GM18858 (cell line): ENCODE results near the gene FARP2.
"Not testable (repeated sequence)": the region's sequence is repeated elsewhere in the genome, so short reads cannot be mapped to it uniquely, and the experiment has no call there.

Source experiments
- ATAC-seq: cut with Tn5 transposase; IDR thresholded peaks from one replicate; pipeline ENCODE4 v1.9.1; 2021; ENCODE audit not compliant: unreplicated experiment

Gene FARP2

DNA sequence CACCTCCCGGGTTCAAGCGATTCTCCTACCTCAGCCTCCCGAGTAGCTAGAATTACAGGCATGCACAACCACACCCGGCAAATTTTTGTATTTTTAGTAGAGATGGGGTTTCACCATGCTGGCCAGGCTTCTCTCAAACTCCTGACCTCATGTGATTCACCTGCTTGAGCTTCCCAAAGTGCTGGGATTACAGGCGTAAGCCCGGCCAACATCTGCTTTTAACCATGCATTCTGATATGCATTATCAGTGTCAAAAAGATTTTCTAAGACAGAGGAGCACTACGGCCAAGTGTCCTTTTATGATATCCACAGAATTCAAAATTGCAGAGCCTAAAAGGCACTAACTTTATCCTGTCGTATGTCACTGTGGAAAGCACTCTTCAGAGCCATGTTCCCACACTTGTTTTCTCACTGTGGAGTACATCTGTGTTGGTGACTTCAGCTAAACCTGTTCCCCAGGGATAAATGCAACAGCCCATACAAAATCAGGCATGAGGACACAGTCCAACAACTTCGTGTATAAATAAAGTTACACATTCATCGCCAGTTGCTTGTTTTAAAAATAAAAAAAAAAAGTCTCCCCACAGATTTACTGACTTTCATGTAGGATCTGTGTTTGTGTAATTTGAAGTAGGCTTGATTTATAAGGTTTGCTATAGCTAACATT lies 95.9 kb downstream of the FARP2 start:
- no peak for ATAC-seq

DNA sequence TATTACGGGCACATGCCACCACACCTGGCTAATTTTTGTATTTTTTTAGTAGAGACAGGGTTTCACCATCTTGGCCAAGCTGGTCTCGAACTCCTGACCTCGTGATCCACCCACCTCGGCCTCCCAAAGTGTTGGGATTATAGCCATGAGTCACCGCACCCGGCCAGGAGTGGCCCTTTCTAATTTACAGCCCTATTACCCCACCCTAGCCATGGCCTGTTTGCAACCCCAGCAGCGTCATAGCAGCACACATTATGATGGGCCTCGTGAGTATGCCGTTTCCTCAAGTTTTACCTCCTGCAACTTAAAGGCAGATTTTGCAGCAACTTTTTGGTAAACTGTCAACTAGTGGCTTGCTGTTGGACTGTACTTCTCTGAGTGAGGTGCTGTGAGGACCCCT lies 97.8 kb downstream of the FARP2 start:
- ATAC-seq: not testable (repeated sequence)

DNA sequence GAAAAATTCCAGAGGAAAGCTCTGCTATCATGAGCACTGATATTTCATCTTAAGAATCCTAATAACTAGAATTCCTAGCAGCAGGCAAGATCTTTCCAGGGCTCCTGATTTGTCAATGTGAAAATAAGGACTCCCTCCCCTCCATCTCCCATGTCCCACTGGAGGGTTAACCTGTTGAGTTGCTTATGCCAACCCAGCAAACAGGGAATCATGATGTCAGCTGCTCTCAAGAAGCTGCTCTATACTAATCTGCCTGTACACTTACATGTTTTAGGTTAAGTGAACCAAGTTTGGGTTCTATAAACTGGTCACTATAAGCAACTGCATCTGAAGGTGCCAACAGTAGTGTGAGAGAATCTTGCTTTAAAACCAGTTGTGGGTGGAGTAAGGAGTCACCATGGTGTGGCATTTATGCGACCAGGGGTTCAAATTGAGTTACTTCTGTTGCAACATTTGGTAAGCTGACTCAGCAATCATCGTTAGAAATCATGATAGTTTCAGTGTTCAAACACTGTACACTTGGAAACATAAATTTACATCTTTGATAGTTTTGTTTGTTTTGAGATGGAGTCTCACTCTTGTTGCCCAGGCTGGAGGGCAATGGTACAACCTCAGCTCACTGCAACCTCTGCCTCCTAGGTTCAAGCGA lies 98.9 kb downstream of the FARP2 start:
- no peak for ATAC-seq

DNA sequence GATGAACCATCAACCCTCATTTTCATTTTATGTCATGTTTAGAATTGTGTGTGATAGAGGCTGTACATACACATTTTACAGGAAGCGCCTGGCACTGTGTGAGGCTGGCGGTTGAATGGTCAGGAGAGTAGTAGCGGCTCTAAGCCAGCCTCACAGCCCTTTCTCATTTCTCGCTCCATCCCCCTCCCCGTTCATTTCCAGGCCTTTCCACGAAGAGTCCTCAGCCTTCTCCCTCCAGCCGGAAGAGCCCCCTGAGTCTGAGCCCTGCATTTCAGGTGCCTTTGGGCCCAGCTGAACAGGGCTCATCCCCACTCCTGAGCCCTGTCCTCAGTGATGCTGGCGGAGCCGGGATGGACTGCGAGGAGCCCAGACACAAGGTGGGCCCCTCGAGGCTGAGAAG lies 100.5 kb downstream of the FARP2 start:
- ATAC-seq: no peak

DNA sequence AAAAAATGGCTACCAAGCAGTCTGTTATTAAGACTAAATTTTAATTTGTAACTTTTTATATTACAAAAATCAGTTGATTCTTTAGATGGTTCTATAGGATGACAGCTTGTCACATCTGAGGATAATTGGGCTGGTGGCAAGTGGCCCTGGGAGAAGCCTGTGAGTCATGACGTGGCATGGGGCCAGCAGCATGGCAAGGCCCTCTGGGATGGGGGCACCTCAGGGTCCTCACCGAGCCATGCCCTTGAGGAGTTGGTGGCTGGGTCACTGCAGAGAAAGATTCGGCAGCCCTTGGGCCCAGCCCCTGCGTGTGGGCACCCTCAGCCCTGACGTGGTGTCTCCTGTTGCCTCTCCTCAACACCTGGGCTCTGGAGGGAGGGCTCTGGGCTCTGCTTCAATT lies 102.6 kb downstream of the FARP2 start:
- ATAC-seq: no peak

DNA sequence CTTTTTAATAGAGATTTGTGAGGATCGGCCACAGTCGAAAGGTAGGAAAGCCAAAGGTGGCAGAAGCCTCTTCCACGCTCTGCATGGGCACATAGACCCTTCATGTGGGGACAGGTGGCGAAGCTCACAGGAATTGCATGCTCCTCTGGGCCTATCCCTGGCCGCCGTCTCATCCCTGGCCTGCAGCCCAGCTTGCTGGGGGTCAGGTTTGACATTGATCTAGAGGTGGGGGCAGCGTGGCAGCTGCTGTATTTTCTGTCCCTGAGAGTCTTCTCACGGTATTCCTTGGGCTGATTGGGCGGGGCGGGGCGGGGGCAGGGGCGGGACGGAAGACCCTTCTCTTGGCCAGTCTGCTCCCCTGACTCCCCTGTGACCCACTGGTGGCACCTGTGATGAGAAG lies 103.4 kb downstream of the FARP2 start:
- no peak for ATAC-seq

DNA sequence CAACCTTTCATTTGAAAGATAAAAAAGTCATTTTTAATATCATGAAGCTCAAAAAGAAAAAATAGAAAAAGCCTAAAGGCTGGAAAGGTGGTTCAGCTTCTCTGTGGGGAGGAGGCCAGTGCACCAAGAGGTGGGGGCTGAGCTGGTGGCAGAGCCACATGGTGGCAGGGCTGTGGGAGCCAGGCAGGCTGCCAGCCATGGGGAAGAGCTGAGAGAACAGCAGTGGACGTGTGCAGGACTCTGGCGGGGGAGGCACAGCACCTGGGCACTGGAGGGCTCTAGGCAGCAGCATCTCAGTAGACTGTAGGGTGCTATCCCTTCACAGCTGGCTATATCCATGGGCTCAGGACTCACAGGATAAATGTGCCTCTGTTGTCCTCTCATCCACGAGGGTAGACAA lies 104.5 kb downstream of the FARP2 start:
- no peak for ATAC-seq

DNA sequence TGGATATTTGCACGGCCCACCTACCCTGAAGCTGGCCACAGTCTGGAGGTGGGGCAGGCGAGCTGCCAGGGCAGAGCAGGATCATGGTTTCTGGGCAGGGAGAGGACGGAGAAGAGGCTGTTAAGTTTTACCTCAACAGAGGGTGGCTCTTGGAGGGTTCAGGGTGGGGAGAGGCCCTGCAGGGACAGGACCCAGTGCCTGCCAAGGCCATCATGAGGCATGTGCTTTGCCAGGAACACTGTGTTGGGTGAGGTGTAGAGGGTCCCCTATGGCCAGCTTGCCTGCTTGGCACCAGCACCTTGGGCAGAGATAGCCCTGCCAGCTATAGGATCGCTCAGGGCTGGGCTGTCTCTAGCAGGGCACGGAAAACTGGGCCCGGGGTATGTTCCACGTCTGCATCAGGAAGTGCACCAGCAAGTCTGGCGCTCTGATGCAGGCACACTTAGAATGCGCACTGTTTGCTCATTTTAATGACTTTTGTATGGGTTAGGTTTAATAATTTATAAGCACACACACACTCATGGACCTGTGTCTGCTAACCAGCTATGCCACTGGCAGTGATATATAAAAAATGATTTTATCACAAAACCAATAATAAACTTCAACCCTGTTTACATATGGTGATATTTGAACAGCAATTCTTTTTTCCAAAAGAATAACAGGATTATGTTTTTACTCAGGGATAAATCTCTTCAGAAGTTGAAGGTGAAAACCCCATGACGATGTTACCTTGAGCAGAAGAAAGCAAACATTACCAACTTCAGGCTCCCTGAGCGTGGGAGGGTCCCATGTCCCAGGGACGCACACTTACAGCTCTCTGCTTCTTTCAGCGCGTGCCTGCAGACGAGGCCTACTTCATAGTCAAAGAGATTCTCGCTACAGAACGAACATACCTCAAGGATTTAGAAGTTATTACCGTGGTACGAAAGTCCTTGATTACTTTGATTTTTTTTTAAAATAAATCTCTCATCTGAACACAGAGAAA lies 105.9 kb downstream of the FARP2 start:
- no peak for ATAC-seq

DNA sequence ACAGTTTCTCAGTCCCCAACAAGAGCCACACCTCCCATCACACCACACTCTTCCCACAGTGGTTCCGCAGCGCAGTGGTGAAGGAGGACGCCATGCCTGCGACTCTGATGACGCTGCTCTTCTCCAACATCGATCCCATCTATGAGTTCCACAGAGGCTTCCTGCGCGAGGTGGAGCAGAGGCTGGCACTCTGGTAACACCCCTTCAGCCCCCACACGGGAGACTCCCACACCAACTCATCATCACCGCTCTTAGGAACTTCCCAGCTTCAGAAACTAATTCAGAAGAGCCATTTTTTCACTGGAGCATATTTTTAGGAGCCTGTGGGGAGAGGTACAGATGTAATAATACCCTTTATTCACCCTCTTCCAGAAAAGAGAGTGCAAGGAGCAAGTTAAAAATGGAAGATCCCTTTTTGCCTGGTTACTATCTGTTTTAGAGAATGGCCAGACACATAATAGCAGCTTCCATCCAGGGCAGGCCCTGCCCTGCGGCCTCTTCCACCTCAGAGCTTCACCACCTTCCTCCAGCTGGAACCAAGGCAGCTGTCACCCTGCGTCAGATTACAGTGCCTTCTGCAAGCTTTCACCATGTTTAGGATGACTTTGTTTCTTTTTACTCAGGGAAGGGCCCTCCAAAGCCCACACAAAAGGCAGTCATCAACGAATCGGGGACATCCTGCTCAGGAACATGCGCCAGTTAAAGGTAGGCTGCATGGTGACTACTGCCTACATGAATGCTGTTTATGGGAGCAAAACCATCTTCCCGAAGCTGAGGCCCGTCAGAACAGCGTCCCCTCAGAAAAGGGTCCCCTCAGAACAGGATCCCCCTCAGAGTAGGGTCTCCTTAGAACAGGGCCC lies 107.4 kb downstream of the FARP2 start:
- no peak for ATAC-seq

DNA sequence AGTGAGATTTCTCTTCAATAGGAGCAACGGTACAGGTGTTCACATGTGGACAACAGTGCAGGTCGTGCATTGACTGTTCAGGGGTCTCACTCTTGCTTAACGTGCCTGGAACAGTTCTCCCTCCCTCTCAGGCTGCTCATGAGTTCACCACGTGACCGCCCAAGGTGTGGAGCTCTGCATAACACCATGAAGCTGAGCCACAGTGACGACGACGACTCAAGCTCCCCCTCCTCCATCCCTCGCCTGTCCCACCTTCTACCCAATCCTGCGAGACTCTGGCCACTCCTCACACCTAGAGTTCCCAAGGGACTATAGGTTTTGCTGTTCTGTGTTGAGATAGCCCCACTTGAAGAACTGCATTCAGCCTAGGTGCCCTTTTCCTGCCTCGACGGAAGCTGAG lies 109.5 kb downstream of the FARP2 start:
- ATAC-seq: no peak

DNA sequence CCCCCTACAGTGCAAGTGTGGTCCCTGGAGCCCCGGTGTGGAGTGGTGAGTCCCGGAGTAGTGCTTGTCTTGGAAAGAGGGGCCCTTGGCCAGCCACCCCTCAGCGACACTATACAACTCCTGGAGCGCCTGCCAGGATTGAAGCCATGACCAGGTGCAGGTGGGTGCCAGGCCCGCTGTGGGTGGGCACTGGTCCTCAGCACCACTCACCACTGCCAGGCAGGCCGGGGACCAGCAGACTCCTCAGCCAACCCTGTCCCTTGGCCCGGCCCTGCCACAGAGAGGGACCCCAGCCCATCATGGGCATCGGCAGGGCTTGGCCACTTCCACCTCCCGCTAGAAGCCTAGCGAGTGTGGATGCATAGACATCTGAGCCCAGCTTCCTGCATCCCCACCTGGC lies 110.1 kb downstream of the FARP2 start:
- ATAC-seq: no peak

DNA sequence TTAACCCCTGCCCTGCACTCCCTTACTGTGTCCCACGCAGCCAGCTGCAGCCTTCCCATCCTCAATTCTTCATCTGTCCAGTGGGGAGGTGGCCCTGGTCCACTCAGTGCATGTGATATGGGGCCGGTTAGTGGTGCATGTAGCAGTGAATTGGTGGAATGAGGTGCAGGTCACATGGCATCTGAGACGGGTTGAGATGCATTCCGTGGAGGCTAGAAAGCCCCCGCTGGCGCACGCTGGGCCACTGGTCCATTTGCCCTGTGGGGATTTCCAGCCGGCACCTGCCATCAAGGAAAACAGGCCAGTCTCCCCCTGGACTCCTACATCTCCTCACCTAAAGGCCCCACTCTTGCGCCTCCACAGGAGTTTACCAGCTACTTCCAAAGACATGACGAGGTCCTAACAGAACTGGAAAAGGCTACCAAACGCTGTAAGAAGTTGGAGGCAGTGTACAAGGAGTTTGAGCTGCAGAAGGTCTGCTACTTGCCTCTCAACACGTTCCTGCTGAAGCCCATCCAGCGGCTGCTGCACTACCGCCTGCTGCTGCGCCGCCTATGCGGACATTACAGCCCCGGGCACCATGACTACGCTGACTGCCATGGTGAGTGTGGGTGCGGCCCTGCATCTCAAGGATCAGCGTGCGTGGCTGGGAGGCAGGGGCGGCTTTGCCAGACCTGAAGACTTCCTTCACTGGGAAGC lies 111.8 kb downstream of the FARP2 start:
- ATAC-seq: no peak

DNA sequence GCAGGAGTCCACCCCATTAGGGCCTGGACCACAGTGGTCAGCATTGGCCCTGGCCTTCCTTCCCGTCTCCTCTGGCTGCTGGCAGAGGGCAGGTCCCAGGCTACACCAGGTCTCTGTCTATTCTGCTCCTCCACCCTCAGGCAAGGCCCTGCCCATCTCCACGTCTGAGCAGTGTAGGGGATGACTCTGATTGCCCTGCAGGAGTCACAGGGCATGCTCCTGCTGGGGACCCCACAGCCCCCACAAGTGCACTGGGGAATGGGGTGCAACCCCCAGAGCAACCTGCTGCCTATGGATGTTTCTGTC lies 112.3 kb downstream of the FARP2 start:
- ATAC-seq: no peak

DNA sequence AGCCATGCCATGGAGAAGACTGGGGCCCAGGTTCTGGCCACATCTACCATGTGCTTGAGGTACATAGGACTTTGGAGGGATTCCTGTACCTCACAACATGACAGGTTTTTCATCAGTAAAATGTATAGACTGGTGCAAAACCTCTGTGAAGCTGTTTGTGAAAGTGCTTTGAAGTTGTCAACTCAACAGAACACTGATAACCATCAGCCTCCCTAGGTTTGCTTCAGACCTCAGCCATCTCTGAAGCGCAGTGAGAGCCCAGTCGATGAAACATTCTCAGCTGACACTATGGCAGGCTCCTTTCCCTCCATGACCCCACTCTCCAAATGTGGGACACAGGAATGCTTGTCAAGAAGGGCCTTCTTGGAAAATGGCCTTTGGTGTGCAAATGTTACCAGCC lies 113.7 kb downstream of the FARP2 start:
- ATAC-seq: no peak

DNA sequence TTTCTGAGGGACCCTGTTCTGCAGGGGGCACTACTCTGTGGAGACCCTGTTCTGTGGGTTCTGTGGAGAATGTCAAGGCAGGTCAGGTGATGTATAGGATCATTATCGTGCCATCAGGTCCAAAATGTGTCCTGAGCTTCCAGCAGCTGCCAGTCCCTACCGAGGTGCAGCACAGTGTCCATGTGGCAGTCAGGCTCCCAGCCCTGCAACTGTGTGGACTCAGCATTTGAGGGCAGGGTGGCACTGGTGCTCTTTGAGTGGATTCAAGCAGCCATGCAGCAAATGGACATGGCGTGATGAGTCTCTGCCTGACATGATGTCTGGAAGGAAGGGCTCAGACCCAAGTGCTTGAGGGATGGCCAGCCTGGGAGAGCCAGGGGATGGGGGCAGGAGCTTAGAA lies 117.3 kb downstream of the FARP2 start:
- no peak for ATAC-seq

DNA sequence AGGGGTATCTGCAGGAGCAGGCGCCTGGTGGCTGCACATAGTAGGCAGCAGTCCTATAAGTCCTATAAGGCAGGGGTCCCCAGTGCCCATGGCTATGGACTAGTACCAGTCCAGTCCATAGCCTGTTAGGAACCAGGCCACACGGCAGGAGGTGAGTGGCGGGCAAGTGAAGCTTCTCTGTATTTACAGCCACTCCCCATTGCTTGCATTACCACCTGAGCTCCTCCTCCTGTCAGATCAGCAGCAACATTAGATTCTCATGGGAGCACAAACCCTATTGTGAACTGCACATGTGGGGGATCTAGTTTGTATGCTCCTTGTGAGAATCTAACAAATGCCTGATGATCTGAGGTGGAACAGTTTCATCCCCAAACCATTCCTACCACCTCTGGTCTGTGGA lies 119.2 kb downstream of the FARP2 start:
- ATAC-seq: no peak

DNA sequence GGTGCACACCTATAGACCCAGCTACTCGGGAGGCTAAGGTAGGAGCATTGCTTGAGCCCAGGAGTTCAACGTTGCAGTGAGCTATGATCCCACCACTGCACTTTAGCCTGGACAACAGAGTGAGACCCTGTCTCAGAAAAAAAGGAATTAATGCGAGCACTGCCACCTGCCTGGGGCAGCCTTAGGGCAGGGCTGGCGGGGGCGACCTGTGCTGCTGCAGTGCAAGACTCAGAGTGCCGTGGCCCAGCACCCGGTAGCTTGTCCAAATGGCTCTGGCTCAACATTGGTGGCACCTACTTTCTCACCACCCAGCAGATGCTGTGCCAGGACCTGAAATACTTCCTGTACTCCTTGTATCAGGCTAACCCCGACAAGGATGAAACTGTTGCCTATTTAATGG lies 122.1 kb downstream of the FARP2 start:
- no peak for ATAC-seq

DNA sequence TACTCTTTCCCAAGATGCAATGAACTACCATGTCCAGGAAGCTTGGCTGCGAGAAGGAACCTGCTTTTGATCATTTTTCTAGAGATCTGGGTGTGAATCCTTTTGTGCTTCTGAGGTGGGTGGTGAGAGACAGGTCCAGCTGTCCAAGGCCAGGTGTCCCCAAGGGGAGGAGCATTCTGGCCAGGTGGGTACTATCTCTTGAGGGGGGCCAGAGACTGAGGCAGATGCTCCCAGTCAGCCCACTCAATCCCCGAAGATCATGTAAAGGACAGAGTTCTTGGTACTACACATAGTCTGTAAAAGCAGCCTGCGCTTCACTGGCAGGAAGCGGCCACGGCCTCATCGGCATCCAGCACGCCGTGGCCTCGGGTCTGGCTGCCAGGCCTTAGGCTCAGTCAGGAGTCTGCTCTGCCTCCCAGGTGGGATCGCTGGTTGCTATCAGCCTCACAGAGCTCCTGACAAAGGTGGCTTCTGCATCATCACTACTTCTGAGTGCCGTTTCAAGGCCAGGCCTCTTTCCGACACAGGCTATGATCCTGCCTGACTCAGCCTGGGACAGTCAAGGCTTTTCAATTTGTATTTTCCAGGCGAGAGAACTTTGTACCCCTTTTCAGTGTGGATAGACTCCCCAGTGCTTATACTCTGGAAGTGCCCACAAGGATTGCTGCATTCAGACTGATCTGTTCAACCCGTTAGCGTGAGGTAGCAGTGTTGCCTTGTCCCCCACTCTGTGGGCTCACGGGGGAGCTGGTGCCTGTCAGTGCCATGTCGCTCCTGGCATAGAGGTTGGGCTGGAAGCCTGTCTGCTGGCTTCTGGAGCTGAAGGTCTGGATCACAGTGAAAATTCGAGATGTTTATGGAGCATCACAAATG lies 123.2 kb downstream of the FARP2 start:
- ATAC-seq: no peak

DNA sequence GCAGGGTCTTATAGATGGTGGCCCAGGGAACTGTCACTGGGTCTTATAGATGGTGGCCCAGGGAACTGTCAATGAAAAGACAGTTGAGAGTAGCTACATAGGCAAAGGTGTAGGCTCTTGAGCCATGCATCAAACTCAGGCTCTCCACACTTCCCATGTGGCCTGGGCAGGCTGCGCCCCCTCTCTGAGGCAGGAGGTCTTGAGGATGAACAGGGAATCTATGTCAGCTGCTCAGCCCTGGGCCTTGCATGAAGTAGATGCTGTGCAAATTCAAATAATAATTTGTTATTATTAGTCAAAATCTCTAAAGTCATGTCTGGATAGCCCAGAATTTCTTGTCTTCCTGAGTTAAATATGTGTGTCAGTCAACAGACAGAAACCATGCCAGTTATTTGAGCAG lies 125.6 kb downstream of the FARP2 start:
- ATAC-seq: no peak
